SK-N-MC (cell line): Measurements from ENCODE around the gene XRCC2.

ENCODE experiments used
- EZH2 ChIP-seq: fragments of 200-600 bp; sonication (generic); IDR thresholded peaks from one replicate; pipeline ENCODE4 v1.6.1; 2017; ENCODE audit warnings: antibody characterized with exemption
- FOXP2 ChIP-seq: optimal IDR thresholded peaks from 2 replicates; pipeline ENCODE3; 2011; ENCODE audit warnings: mild to moderate bottlenecking, moderate library complexity; ENCODE audit not compliant: insufficient read depth; ENCODE audit errors: extremely low read length, control extremely low read depth
- POLR2AphosphoS5 ChIP-seq: IDR thresholded peaks from 2 replicates; pipeline ENCODE4 v1.6.1; 2012; ENCODE audit warnings: mild to moderate bottlenecking, low read depth, low read length, borderline replicate concordance

- TF ChIP-seq POLR2AphosphoS5: no peak
- TF ChIP-seq EZH2: no peak
- TF ChIP-seq FOXP2: no peak
These were observed 39.5 kb downstream of the XRCC2 start for GRCh38 chr7:152636441-152636840.
